NOMO-1 treated with DMSO at 0.1 percent for 48 hours (cell line): ENCODE data around the gene STX1A.
"Not testable (repeated sequence)": the region's sequence is repeated elsewhere in the genome, so short reads cannot be mapped to it uniquely, and the experiment has no call there.

Source experiments
- DNase-seq: peaks from one replicate; lab custom pipeline; 2025; ENCODE audit not compliant: unreplicated experiment; lab: John Stamatoyannopoulos, UW

STX1A gene

DNA sequence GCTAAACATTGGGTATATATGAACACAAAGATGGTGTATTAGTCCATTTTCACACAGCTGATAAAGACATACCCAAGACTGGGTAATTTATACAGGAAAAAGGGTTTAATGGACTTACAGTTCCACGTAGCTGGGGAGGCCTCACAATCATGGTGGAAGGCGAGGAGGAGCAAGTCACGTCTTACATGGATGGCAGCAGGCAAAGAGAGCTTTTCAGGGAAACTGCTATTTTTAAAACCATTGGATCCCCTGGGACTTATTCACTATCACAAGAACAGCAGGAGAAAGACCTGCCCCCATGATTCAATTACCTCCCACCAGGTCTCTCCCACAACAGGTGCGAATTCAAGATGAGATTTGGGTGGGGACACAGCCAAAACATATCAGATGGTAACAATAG, 64.2 kb downstream of the STX1A start:
- DNase-seq, result not testable (repeated sequence)

DNA sequence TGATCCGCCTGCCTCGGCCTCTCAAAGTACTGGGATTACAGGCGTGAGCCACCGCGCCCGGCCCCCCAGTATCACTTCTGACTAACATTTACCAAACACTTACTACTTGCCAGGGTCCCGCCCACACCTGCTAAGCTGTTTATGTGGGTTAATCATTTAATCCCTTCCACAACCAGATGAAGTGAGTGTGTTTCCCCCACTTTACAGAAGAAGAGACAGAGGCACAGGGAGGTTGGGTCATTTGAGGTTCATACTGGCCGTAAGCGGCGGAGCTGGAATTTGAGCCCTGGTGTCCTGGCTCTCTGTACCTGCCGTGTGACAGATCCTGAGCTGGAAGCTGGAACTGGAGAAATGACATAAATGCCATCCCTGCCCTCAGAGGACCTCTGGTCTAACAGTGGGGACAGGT, 66.9 kb downstream of the STX1A start:
- no peak for DNase-seq

DNA sequence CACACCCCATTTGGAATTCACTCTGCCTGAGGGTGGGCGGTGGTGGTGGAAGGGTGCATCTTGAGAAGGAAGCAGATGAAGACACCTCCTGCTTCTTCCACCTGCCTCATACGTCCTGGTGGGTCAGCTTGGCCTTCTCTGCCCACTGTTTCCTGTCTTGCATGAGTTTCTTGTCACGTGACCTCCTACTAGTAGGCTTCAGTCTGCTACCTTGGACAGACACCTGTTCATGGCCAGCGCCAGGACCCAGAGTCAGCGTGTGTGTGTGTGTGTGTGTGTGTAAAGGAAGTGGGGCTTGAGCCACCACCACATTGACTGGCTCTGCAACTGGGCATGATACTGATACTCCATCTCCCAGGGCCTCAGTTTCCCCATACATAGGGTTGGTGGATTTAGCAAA, 68.9 kb downstream of the STX1A start:
- DNase-seq, result no peak

DNA sequence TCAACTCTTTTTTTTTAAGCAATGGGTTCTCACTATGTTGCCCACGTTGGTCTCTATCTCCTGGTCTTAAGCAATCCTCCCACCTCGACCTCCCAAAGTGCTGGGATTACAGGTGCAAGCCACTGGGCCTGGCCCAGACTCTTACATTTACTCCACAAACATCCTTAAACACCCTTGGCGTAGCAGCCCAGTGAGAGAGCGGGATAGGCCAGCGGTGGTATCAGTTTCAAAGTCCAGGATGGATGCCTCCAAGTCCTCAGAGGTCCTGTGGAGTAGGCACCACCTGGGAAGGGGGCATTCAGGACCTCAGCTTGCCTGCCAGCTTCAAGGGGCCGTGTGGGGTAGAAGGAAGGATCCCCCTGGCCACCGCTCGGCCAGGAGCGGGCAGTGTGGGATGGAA, 69.9 kb downstream of the STX1A start:
- DNase-seq, result no peak
